CD4-positive, alpha-beta T cell treated with Interleukin-15 for 1 hour (primary cell): Measurements from ENCODE around the gene NCF4.

Source experiments
- DNase-seq: peaks from one replicate; pipeline ENCODE4 v3.0.0-alpha.2; 2020

Gene NCF4

DNA sequence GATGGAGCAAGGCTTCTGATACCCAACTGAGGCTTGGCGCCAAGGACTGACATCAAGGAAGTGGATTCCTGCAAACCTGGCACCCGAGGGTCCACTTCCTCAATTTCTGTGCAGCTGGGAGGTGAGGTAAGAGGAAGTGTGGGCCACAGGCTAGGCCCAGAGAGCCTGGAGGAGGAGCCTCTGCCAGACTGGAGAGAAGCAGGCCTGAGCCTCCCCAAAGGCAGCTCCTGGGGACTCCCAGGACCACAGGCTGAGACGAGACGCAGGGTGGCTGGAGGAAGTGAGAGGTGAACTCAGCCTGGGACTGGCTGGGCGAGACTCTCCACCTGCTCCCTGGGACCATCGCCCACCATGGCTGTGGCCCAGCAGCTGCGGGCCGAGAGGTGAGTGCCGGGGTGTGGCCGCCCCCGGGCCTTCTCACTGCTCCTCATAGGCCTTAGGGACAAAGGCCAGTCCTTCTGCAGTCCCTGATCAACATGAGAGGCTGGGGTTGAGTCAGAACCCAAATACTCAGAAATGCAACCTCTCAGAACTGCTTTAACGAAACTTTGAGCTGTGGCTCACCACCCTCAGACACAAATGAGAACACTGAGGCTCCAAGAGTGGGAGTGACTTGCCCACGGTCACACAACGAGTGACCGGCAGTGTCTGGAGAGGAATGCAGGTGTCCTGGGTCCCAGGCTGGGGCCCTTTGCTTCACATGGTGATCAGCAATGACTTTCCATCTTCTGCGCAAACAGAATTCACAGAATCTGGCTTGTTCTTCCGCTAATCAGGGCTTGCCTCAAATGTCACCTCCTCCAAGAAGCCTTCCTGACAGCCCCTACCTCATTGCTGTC is at the start of gene NCF4:
Gene NCF4, plus strand, starts transcription at position 186 of the 839 bp plus-strand sequence. Its CDS starts 166 bp downstream, at position 352.
- DNase-seq, result peak; percentile 85

DNA sequence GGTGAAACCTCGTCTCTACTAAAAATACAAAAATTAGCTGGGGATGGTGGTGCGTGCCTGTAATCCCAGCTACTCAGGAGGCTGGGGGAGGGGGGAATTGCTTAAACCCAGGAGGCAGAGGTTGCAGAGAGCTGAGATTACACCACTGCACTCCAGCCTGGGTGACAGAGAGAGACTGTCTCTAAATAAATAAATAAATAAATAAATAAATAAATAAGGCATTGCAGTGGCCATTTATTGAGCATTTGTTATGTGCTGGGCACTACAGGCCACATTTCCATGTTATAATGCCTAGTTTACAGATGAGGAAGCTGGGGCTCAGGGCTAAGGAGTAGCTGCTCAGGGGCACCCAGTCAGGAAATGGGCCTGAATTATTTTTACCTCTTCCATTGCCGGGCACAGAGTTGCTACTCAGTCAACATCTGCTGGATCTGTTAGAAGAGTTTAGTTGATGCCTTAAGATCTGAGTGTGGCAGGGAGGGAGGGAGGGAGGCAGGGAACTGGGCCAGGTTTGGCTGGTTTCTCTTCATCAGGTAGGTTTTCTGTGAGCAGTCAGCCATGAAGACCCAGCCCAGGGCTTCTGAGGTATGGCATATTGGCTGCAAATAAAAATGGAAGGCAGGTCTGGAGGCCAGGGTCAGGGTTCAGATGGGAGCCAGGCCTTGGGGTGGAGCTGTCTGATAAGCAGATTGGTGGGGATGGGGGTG is 49.6 kb upstream of the NCF4 start:
- DNase-seq, result no peak

DNA sequence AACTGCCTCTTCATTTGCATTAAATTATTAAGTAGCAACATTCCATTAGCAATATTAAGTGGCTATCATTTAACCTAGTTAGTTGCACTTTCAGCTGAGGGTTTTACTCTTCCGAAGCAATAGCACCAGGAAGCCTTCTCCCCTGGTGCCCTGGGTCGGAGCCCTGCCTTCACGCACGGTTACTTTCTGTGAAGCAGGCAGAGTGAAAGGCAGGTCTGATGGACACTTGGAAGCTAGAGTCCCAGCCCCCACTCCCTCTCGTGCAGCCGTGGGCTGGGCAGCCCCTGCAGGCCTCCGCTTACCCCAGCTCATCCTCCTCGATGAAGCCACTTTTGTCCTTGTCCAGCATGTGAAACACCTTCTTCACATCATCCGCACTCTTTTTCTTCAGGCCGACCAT is 46.0 kb upstream of the NCF4 start:
- no peak for DNase-seq

DNA sequence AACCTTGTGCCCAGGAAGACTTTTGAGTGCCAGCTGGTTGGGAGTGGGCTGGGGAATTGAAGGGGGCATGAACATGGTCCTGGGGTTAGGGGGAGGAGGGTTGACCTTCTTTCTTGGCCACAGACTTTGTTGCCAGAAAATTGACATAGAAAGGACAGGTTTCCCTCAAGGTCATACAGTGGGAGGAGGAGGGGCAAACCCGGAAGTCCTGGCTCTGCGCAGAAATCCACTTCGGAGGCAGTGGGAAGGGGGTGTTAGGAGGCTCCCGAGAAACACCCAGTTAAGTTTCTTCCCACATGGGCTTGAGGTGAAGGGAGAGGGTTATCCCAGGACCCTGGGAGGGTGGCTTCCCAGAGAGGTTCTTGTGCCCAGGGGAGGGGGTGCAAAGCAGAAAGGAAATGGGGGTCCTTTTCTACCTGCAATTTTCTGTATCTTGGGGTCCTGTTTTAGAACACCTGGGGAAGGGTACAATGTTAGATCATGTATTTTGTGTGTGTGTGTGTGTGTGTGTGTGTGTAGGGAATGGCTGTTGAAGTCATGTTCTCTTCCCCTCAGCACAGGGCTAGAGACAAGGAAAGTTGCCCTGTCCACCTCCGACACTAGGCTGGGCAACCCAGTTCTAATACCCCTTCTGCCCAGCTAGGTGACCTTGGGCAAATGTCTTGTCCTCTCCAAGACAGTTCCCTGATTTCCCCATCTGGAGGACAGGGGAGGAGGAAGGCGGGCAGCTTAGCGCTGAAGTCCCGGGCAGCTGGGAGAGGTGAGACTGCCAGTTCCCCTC is 45.1 kb upstream of the NCF4 start:
- DNase-seq, result no peak

DNA sequence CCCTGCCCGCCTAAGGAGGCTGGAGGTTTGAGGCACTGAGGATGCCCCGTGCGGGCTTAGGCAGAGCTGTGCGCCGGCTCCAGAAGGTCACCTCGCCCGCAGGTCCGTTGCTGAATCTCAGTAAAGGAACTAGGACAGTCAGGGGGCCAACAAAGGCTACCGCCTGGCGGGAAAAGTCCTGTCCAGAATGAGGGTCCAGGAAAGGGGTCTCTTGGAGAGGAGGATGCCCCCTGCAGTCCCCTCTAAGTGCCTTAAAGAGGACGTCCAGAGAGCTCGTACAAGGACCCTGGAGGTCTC is 44.5 kb upstream of the NCF4 start:
- DNase-seq, result no peak

DNA sequence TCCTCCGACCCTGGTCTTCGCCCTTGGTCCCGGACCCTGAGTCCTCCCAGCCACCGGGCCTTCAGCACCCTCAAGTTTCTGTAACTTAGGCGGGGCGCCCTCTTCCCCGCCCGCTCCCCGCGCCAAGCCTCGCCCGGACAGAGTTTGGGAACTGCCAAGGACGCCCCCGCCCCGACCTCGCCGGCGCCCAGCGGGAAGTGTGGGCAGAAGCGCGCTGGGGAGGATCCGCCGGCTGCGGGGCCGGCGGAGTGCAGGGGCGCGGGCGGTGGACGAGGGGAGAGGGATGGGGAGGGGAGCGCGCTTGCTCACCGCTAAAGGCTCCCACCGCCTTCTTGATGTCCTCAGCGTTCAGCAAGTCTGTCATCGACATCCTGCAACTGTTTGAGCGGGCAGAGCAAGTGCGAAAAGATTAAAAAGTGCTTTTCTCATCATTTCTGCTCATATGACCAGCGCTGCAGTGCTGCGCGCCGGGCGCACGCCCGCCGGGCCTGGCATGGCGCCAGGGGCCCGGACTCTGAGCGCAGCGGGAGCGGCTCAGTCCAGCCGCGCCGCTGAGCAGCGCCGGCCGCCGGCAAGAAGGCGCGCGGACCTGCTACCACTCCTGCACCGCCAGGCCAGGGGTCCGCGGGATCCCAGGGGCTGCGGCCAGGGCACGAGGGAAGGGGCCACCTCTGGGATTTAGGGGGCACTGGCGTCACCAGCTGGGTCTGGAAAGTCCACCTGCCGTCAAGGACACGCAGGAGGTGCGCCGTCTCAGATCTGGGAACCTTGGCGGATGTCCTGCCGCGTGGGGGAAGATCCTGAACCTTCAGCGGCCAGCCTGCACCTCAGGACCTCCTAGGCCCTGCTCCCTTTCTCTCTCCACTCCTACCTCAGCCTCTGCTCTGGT is 43.9 kb upstream of the NCF4 start, which contains the start of gene PVALB:
Gene PVALB, minus strand, starts transcription at position 400 of the 889 bp plus-strand sequence. Its CDS starts 30 bp downstream, at position 370.
- no peak for DNase-seq

DNA sequence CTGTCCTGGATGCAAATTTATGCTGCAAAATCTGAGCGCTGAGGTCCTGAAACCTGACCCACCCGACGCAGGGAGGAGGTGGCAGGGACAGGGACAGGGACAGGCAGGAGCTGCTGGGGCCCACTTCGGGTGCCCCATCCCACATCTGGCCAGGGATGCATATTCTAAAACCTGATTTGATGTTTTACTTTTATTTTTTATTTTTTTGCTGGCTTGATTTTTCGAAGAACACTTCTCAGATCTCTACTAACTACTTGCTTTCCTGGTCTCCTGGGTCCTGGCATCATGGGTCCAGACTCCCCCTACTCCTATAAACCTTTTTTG is 43.3 kb upstream of the NCF4 start:
- DNase-seq, result no peak

DNA sequence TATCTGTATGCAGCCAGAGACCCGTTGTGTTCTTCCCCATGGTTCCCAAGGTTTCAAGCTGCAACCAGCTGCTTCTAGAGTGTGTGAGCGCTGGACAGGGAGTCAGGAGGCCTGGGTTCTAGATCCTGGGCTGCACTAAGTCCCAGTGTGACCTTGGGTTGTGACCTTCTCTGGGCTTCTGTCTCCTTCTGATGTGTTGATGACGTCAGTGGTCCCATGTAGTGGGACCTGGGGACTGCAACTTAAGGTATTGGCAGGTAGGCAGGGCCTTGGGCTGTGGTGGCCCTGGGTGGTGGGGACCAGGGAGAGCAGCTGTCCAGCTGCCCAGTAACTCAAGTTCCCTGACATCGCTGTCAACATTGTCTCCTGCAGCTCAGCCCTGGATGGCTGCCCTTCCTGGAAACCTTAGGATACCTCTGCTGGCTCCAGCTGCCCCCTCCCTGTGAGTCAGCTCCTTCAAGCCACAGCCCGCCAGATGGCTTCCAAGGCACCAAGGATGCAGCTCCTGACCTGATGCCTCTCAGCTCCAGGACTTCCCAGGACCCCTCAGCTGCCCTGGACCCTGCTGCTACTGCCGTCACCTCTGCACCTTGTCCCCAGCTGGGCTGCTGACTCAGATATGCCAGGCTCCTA is 42.7 kb upstream of the NCF4 start:
- DNase-seq, result no peak

DNA sequence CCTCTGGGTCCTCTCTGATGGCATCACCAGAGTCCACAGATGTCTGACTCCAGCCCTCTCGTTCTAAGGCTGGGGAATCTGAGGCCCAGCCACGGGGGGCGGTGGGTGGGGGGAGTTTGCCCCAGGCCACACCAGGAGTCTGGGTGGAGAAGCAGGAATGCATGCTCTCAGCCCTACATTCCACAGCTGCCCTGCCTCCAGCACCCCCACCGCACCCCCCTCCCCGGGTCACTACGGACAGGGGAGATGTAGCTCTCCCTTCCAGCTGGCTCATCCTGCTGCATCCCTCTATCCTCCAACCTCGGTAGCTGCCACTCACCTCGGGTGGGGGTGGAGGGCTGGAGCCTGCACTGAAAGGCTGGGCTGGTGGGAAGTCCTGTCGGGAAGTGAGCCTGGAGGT is 41.7 kb upstream of the NCF4 start:
- DNase-seq, result no peak

DNA sequence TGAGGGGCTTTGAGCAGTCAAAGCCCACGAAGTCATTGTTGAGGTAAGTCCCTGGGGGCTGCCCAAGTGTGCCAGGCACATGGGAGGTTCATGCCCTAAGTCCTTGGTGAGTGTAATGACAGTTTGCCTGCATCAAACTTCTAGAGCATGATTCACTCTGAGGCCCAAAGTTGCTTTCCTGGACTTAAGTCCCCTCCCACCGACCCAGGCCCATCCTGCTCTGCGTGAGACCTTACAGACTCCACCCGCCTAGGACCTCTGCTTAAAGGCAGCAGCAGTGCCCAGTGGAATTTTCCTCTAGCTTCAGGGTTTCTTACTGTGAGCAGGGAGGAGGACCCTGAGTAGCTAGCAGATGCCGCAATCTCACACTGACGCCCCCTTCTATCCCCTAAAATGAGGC is 38.2 kb upstream of the NCF4 start:
- no peak for DNase-seq

DNA sequence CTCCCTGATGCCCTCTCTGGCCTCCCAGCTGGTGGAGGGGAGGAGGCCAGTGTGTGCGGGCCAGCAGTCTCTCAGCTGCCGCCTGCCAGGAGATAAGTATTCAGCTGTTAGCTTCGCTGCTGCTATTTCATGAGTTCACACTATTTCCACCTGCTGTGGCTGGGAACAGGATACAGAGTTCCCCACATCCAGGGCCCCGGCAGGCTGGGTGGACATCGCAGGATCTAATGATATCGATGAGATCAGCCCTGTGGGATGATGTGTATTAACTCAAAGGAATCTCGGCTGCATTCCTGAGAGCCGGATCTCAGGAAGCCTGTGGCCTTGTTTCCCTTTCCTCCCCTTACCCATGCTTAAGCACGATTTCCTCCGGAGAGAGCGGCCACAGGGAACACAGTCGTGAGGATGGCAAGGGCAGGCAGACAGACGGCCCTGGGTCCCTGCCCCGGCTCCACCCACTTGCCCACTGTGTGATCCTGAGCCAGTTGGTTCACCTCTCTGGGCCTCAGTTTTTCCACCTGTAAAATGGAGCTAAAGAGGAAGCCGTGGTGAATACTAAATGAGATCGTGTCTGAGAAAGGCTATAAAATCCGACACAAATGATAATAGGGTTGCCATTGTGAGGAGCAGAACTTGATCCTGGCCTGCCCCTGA is 37.5 kb upstream of the NCF4 start:
- DNase-seq, result no peak

DNA sequence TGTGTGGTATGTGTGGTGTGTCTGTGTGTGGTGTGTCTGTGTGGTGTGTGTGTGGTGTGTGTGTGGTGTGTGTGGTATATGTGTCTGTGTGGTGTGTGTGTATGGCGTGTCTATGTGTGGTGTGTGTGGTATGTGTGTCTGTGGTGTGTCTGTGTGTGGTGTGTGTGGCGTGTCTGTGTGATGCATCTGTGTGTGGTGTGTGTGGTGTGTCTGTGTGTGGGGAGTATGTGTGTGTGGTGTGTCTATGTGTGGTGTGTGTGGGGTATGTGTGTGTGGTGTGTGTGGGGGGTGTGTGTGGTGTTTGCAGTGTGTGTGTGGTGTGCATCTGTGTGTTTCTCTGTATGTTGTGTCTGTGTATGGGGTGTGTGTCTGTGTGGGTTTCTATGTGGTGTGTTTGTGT is 36.2 kb upstream of the NCF4 start:
- no peak for DNase-seq

DNA sequence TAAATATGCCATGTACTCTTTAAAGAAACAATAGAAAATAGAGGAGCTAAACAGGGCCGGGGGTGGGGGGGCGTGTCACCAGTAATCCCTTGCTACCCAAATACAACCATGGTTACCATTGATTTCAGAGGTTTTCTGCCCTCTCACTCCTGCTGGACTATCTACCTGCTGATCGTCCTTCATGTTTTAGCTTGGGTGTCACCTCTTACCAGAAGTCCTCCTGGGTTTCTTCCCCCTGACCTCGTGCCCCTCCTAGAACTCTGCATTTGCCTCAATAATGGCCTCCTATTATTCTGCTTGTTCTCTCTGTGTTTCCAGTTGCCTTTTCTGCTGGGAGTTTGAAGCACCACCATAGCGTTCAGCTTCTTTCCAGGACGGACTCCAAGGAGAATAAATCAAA is 34.5 kb upstream of the NCF4 start:
- DNase-seq, result no peak

DNA sequence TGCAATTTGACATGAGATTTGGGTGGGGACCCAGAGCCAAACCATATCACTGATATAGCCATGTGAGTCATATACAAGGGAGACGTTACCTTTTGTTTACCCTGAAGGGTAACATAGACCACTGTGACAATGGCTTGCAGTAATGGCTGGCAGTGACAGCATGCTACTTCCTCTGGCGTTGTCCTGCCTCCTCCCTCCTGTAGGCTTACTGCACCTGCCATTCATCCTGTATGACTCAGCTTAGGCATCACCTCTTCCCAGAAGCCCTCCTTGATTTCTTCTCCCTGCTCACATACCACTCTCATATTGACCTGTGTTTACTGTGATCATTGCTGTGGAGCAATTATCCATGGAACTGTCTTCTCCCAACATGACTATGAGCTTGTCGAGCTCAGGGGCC is 32.0 kb upstream of the NCF4 start:
- no peak for DNase-seq

DNA sequence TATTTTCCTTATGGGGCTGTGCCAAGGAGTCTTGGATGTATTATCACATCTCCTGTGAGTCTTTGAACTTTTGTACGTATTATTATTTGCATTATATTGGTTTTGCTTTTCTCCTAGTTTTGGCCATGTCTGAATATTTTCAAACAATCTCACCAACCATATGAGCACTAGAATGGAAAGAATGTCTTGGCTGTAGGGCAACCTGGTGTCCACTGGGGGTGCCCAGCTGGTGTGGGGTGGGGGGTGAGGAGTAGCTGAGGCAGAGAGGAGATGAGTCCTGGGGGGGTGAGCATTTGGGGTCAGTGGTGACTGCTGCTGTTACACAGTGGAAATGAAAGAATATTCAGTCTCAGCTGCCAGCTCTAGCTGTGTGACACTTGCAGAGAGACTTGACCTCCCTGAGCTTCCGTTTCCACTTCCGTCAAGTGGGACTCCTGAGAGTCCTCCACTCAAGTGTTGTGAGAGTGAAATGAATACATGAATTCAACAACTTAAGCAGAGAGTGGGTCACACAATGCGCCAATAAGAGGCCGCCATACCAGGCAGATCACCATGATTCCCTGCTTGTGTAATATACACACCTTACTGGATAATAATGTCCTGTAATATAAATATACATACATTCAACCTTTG is 31.3 kb upstream of the NCF4 start:
- DNase-seq, result no peak

DNA sequence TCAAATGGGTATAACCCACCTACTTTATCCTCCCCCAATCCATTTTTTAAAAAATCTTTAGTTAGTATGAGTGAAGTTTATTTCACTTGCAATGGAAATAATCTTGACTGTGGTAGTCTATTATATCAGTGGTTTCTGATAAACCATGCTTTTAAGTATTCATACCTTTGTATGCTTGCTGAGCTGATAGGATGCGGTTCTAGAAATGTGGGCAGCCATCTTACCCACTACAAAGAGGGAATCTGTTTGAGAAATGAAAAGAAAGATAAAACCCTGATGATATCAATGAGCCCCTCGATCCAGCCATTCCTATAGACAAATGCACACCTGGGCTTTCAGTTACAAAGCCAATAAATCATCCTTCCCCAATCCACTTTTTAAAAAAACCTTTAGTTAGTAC is 30.2 kb upstream of the NCF4 start:
- no peak for DNase-seq

DNA sequence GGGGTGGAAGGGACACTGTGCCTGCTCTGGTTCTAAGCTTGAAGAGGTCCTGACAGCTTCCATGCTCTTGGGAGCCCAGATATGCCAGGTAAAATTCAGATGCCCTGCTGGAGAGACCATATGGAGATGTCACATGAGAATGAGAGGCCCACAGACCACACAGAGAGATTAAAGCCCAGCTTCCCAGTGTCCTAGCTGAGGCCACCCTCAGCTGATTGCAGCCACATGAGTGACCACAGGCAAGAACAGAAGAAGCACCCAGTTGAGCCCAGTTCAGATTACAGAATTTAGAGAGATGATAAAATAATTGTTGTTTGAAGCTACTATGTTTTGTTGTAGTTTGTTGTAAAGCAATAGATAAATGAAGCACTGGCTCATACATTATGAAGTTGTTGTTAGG is 29.6 kb upstream of the NCF4 start:
- DNase-seq, result no peak

DNA sequence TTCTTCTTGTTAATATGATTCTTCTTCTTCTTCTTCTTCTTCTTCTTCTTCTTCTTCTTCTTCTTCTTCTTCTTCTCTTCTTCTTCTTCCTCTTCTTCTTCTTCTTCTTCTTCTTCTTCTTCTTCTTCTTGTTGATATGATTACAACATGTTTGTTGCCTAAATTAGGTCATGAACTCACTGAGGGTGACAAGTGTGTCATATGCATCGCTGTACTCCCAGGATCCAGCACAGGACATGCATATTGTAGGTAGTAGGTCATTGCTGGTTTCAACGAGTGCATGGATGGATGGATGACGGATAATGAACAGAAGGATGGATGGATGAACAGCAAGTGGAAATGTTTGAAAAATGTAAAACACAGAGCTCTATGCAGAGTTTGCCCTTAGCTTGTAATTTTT is 29.1 kb upstream of the NCF4 start:
- DNase-seq, result no peak

DNA sequence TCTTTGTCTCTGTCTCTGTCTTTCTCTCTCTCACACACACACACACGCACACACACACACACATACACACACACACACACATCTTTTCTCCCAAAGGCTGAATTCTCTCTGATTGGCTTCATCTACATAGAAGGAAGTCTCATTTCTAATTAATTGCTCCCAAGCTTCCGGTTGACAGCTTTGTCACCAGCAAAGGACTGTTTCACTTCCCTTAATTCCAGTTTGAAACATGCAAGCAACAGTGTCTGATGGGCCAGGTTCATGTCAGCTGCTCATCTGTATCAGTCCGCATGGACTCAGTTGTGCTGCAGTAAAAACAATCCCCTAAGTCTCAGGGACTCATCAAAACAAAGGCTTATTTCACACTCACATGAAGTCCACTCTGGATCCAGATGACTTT is 27.7 kb upstream of the NCF4 start:
- DNase-seq, result peak; percentile 28

DNA sequence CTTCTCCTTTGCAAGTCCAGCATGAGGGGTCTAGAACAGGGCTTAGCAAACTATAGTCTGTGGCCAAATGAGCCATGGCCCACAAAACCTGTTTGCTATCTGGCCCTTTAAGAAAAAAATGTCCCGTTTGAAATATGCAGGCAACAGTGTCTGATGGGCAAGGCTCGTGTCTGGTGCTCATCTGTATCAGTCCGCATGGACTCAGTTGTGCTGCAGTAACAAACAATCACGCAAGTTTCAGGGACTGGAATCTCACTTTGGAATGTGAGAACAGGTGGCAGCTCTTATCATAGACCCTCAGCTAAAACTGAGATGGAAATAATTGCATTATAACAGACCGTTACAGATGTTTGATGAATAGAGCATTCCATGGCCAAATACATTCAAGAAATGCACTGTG is 24.9 kb upstream of the NCF4 start:
- DNase-seq, result no peak
